ENCODE results near the gene KHDC1. TPM values are rescaled to one million over a fixed set of nuclear protein-coding genes. Genes with fewer than 3 reads are reported as not detected.
"Not testable (repeated sequence)": the region's sequence is repeated elsewhere in the genome, so short reads cannot be mapped to it uniquely, and the experiment has no call there.

The KHDC1 gene
- total and polyA plus RNA-seq, 9 donors, result 1.3 to 4.6 (median 3.3) TPM

GRCh38 chr6:73264446-73264845, 1.4 kb upstream of the KHDC1 start:
- H3K27ac ChIP-seq, result no peak overlapping the region
- H3K9me3 ChIP-seq, result no peaks in the 10 kb centered on the region
- DNase-seq, result no peak
- no peaks in the 10 kb centered on the region for H3K27me3 ChIP-seq
- H3K4me1 ChIP-seq (ENCODE audit: insufficient read depth), result peaks cover 4% of the 10 kb centered on the region
- TF ChIP-seq, protein P1, sequence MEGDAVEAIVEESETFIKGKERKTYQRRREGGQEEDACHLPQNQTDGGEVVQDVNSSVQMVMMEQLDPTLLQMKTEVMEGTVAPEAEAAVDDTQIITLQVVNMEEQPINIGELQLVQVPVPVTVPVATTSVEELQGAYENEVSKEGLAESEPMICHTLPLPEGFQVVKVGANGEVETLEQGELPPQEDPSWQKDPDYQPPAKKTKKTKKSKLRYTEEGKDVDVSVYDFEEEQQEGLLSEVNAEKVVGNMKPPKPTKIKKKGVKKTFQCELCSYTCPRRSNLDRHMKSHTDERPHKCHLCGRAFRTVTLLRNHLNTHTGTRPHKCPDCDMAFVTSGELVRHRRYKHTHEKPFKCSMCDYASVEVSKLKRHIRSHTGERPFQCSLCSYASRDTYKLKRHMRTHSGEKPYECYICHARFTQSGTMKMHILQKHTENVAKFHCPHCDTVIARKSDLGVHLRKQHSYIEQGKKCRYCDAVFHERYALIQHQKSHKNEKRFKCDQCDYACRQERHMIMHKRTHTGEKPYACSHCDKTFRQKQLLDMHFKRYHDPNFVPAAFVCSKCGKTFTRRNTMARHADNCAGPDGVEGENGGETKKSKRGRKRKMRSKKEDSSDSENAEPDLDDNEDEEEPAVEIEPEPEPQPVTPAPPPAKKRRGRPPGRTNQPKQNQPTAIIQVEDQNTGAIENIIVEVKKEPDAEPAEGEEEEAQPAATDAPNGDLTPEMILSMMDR (IDR thresholded peaks at IDR 0.05), result no peak
- TF ChIP-seq POLR2A (IDR thresholded peaks at IDR 0.05), result no peak
- no peak for TF ChIP-seq EP300 (IDR thresholded peaks at IDR 0.05)
- no peak overlapping the region for H3K4me3 ChIP-seq
- no peaks in the 10 kb centered on the region for H3K36me3 ChIP-seq
- intact Hi-C loops (cut with DNase I), result no loop called here
- WGBS, 3 donors, result 93 to 99% (median 98%) methylated on average over 3 of the region's 3 CpGs

GRCh38 chr6:73263570-73263909, 544 bp upstream of the KHDC1 start:
- Histone ChIP-seq H3K27me3 (no peaks in the 10 kb centered on the region), H3K9me3 (no peaks in the 10 kb centered on the region), H3K27ac (peak overlapping the region in 1 of 2 donors; percentile 38), H3K36me3 (no peaks in the 10 kb centered on the region), H3K4me3 (peak overlapping the region; percentile 50), H3K4me1 (ENCODE audit: insufficient read depth) (peaks cover 4% of the 10 kb centered on the region)
- 7 to 18% (median 9%) methylated on average over 7 of the region's 7 CpGs for WGBS, 3 donors
- DNase-seq, result no peak
- TF ChIP-seq, protein P1 (IDR thresholded peaks at IDR 0.05), result no peak
- intact Hi-C loops (cut with DNase I), result no loop called here

GRCh38 chr6:73258721-73259120, 4.3 kb downstream of the KHDC1 start:
- TF ChIP-seq POLR2A (IDR thresholded peaks at IDR 0.05) (no peak), EP300 (IDR thresholded peaks at IDR 0.05) (no peak)
- TF ChIP-seq, protein P1 (IDR thresholded peaks at IDR 0.05), result no peak
- Histone ChIP-seq H3K36me3 (no peaks in the 10 kb centered on the region), H3K9me3 (no peaks in the 10 kb centered on the region), H3K4me1 (ENCODE audit: insufficient read depth) (peaks cover under 1% of the 10 kb centered on the region), H3K27me3 (no peaks in the 10 kb centered on the region), H3K27ac (no peak overlapping the region), H3K4me3 (no peak overlapping the region)
- DNase-seq, result no peak
- intact Hi-C loops (cut with DNase I), result no loop called here
- WGBS, 3 donors, result 86 to 94% (median 91%) methylated on average over 1 of the region's 1 CpG

GRCh38 chr6:73254323-73254722, 8.7 kb downstream of the KHDC1 start:
- H3K27me3 ChIP-seq; DNase-seq; H3K4me1 ChIP-seq (ENCODE audit: insufficient read depth); H3K27ac ChIP-seq; H3K4me3 ChIP-seq; intact Hi-C loops (cut with DNase I); H3K9me3 ChIP-seq; H3K36me3 ChIP-seq: not testable (repeated sequence)
- WGBS, 3 donors, result 95 to 96% (median 95%) methylated on average over 5 of the region's 5 CpGs

- intact Hi-C loops (cut with DNase I), result no loop called here
- WGBS, 3 donors, result 97 to 99% (median 98%) methylated on average over 2 of the region's 2 CpGs
Measured at GRCh38 chr6:73252703-73253102, 10.3 kb downstream of the KHDC1 start.

More at GRCh38 chr6:73252703-73253102, 10.3 kb downstream of the KHDC1 start:
- no peak overlapping the region for H3K27ac ChIP-seq
- H3K4me3 ChIP-seq, result no peak overlapping the region
- H3K4me1 ChIP-seq (ENCODE audit: insufficient read depth), result no peaks in the 10 kb centered on the region
- H3K36me3 ChIP-seq, result no peaks in the 10 kb centered on the region
- DNase-seq, result no peak
- TF ChIP-seq, protein P1 (IDR thresholded peaks at IDR 0.05), result no peak
- no peaks in the 10 kb centered on the region for H3K9me3 ChIP-seq
- no peaks in the 10 kb centered on the region for H3K27me3 ChIP-seq
